Ishikawa (cell line): Measurements from ENCODE around the gene CBLC.

Experiments
- CEBPB ChIP-seq: IDR thresholded peaks from 2 replicates; pipeline ENCODE4 v1.6.1; 2012
- CREB1 ChIP-seq: IDR thresholded peaks from 2 replicates; pipeline ENCODE4 v1.6.1; 2012; ENCODE audit warnings: low read depth
- EGR1 ChIP-seq: IDR thresholded peaks from 2 replicates; pipeline ENCODE4 v1.6.1; 2012
- EP300 ChIP-seq: IDR thresholded peaks from 2 replicates; pipeline ENCODE4 v1.6.1; 2012; ENCODE audit warnings: borderline replicate concordance
- FOXM1 ChIP-seq: IDR thresholded peaks from 2 replicates; pipeline ENCODE4 v1.6.1; 2012; ENCODE audit warnings: low read depth, borderline replicate concordance
- MAX ChIP-seq: IDR thresholded peaks from 2 replicates; pipeline ENCODE4 v1.6.1; 2012
- NFIC ChIP-seq: IDR thresholded peaks from 2 replicates; pipeline ENCODE4 v1.6.1; 2012
- RAD21 ChIP-seq: IDR thresholded peaks from 2 replicates; pipeline ENCODE4 v1.6.1; 2012; ENCODE audit warnings: low read depth
- REST ChIP-seq: IDR thresholded peaks from 2 replicates; pipeline ENCODE4 v1.6.1; 2012; ENCODE audit warnings: low read depth, mild to moderate bottlenecking
- TAF1 ChIP-seq: IDR thresholded peaks from 2 replicates; pipeline ENCODE4 v1.6.1; 2012; ENCODE audit warnings: low read depth, mild to moderate bottlenecking
- TCF12 ChIP-seq: IDR thresholded peaks from 2 replicates; pipeline ENCODE4 v1.6.1; 2012; ENCODE audit warnings: low read depth
- TEAD4 ChIP-seq: IDR thresholded peaks from 2 replicates; pipeline ENCODE4 v1.6.1; 2012
- USF1 ChIP-seq: IDR thresholded peaks from 2 replicates; pipeline ENCODE4 v1.6.1; 2012
- YY1 ChIP-seq: IDR thresholded peaks from 2 replicates; pipeline ENCODE4 v1.6.1; 2012; ENCODE audit warnings: low read depth
- ZBTB7A ChIP-seq: IDR thresholded peaks from 2 replicates; pipeline ENCODE4 v1.6.1; 2012; ENCODE audit warnings: low read depth

The CBLC gene

GRCh38 chr19:44757735-44758505, 19.8 kb upstream of the CBLC start:
- TF ChIP-seq REST, result no peak
- TF ChIP-seq ZBTB7A, result no peak
- TF ChIP-seq EP300, result no peak
- no peak for TF ChIP-seq MAX
- TF ChIP-seq EGR1, result no peak
- no peak for TF ChIP-seq FOXM1
- TF ChIP-seq NFIC, result no peak
- no peak for TF ChIP-seq TEAD4
- TF ChIP-seq CREB1, result no peak

- TF ChIP-seq MAX (no peak), CREB1 (no peak), ZBTB7A (no peak)
Observed at GRCh38 chr19:44758596-44758995, 19.1 kb upstream of the CBLC start.

GRCh38 chr19:44759083-44759804, 18.4 kb upstream of the CBLC start:
- no peak for TF ChIP-seq NFIC
- TF ChIP-seq MAX, result no peak
- no peak for TF ChIP-seq CREB1
- TF ChIP-seq FOXM1, result no peak
- no peak for TF ChIP-seq USF1
- TF ChIP-seq TEAD4, result no peak
- no peak for TF ChIP-seq ZBTB7A
- TF ChIP-seq RAD21, result no peak
- TF ChIP-seq EP300, result no peak
- no peak for TF ChIP-seq REST
- TF ChIP-seq EGR1, result no peak
- TF ChIP-seq TAF1, result no peak
- TF ChIP-seq CEBPB, result no peak
- no peak for TF ChIP-seq TCF12
- TF ChIP-seq YY1, result no peak

- TF ChIP-seq CREB1 (no peak), EGR1 (no peak), TEAD4 (no peak), TAF1 (no peak), CEBPB (no peak), FOXM1 (no peak), EP300 (no peak), YY1 (no peak), REST (no peak), TCF12 (no peak)
Observed at GRCh38 chr19:44762038-44762437, 15.7 kb upstream of the CBLC start.
